IPS-20b (cell line): ENCODE results near the gene BLOC1S4.

Experiments
- H3K27ac ChIP-seq: one replicate; pipeline ENCODE4 v1.5.1; 2013; ENCODE audit warnings: low read length
- H3K27me3 ChIP-seq: 2 replicates; pipeline ENCODE4 v1.6.1; 2013; ENCODE audit warnings: mild to moderate bottlenecking, low read length, inconsistent platforms; ENCODE audit not compliant: insufficient read depth
- H3K36me3 ChIP-seq: 2 replicates; pipeline ENCODE4 v1.6.1; 2013; ENCODE audit warnings: low read depth, mild to moderate bottlenecking, inconsistent platforms, low read length, moderate library complexity; ENCODE audit not compliant: insufficient read depth
- H3K4me1 ChIP-seq: 2 replicates; pipeline ENCODE4 v1.6.1; 2013; ENCODE audit warnings: mild to moderate bottlenecking, control low read depth, inconsistent platforms, low read length, moderate library complexity; ENCODE audit not compliant: insufficient read depth
- H3K4me3 ChIP-seq: 2 replicates; pipeline ENCODE4 v1.5.1; 2013; ENCODE audit warnings: mild to moderate bottlenecking, low read length, inconsistent platforms
- H3K9ac ChIP-seq: 2 replicates; pipeline ENCODE4 v1.6.1; 2013; ENCODE audit warnings: low read depth, mild to moderate bottlenecking, inconsistent platforms, low read length, moderate library complexity
- H3K9me3 ChIP-seq: 2 replicates; pipeline ENCODE4 v1.6.1; 2013; ENCODE audit warnings: mild to moderate bottlenecking, low read depth, low read length, inconsistent platforms; ENCODE audit not compliant: insufficient read depth

The BLOC1S4 gene

GRCh38 chr4:6694177-6694901 lies 21.6 kb upstream of the BLOC1S4 start:
- Histone ChIP-seq H3K36me3 (no peaks in the 10 kb centered on the region), H3K9ac (no peak overlapping the region), H3K9me3 (no peaks in the 10 kb centered on the region), H3K4me3 (no peak overlapping the region), H3K27ac (no peak overlapping the region), H3K27me3 (no peaks in the 10 kb centered on the region), H3K4me1 (peaks cover 5% of the 10 kb centered on the region; the same call in 1 of the 2 replicates)

- no peaks in the 10 kb centered on the region for H3K4me1 ChIP-seq
- no peak overlapping the region for H3K4me3 ChIP-seq
- H3K9me3 ChIP-seq, result no peaks in the 10 kb centered on the region
- H3K27me3 ChIP-seq, result no peaks in the 10 kb centered on the region
- no peak overlapping the region for H3K27ac ChIP-seq
- H3K9ac ChIP-seq, result no peak overlapping the region
- peaks cover 4% of the 10 kb centered on the region; the same call in 1 of the 2 replicates for H3K36me3 ChIP-seq
These were observed 20.0 kb upstream of the BLOC1S4 start for GRCh38 chr4:6695660-6696610.

DNA sequence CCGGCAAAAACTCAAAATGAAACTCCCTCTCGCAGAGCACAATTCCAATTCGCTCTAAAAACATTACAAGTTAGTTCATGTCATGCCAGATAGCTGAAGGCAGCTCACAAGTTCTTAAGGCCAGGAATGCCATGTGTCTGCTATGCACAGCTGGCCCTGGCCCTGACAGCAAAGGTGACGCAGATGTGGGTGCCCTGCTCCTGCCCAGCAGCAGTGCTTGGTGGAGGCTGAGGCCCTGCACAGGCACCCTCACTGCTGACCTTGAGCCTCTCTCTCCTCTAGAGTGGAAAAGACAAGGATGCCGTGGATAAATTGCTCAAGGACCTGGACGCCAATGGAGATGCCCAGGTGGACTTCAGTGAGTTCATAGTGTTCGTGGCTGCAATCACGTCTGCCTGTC lies 19.4 kb upstream of the BLOC1S4 start:
- no peak overlapping the region for H3K9ac ChIP-seq
- no peaks in the 10 kb centered on the region for H3K27me3 ChIP-seq
- H3K4me1 ChIP-seq, result no peaks in the 10 kb centered on the region
- no peak overlapping the region for H3K27ac ChIP-seq
- H3K4me3 ChIP-seq, result no peak overlapping the region
- no peaks in the 10 kb centered on the region for H3K9me3 ChIP-seq
- peaks cover 4% of the 10 kb centered on the region; the same call in 1 of the 2 replicates for H3K36me3 ChIP-seq

GRCh38 chr4:6697131-6697530 lies 18.8 kb upstream of the BLOC1S4 start:
- no peaks in the 10 kb centered on the region for H3K4me1 ChIP-seq
- H3K4me3 ChIP-seq, result no peak overlapping the region
- H3K9me3 ChIP-seq, result no peaks in the 10 kb centered on the region
- no peak overlapping the region for H3K9ac ChIP-seq
- H3K27ac ChIP-seq, result no peak overlapping the region
- H3K36me3 ChIP-seq, result peaks cover 4% of the 10 kb centered on the region; the same call in 1 of the 2 replicates
- no peaks in the 10 kb centered on the region for H3K27me3 ChIP-seq

- Histone ChIP-seq H3K4me3 (no peak overlapping the region), H3K9me3 (no peaks in the 10 kb centered on the region), H3K27ac (no peak overlapping the region), H3K9ac (no peak overlapping the region), H3K27me3 (no peaks in the 10 kb centered on the region), H3K4me1 (no peaks in the 10 kb centered on the region), H3K36me3 (peaks cover 8% of the 10 kb centered on the region)
These were observed 16.6 kb upstream of the BLOC1S4 start for GRCh38 chr4:6699388-6699787.

DNA sequence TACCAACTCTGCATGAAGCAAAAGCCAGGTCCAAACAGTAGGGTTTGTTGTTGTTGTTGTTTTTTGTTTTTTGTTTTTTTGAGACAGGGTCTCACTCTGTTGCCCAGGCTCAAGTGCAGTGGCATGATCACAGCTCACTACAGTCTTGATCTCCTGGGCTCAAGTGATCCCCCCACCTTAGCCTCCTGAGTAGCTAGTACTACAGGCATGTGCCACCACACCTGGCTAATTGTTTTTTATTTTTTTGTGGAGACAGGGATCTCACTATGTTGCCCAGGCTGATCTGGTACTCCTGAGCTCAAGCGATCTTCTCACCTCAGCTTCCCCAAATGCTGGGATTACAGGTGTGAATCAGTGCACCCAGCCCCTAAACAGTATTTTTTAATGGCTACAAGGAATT lies 16.1 kb upstream of the BLOC1S4 start:
- Histone ChIP-seq H3K36me3 (peaks cover 8% of the 10 kb centered on the region), H3K4me3 (no peak overlapping the region), H3K27ac (no peak overlapping the region), H3K9me3 (no peaks in the 10 kb centered on the region), H3K27me3 (no peaks in the 10 kb centered on the region), H3K4me1 (no peaks in the 10 kb centered on the region), H3K9ac (no peak overlapping the region)

DNA sequence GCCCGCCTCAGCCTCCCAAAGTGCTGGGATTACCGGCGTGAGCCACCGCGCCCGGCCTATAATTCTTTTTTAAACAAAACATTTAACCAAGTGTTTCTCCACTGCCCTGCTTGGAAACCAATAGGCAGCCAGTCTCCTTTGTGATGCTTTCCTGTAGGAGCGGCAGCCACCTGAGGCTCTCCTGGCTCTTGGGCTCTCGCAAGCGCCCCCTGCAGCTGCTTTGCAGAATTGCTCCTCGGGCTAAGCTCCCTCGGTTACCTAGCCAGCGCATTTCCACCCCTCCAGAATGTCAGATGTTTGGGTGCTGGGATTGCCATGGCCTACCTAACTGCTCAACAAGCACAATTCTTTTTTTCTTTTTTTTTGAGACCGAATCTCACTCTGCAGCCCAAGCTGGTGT lies 14.6 kb upstream of the BLOC1S4 start:
- Histone ChIP-seq H3K4me3 (no peak overlapping the region), H3K27ac (no peak overlapping the region), H3K27me3 (no peaks in the 10 kb centered on the region), H3K9ac (no peak overlapping the region), H3K36me3 (peaks cover 10% of the 10 kb centered on the region), H3K9me3 (no peaks in the 10 kb centered on the region), H3K4me1 (no peaks in the 10 kb centered on the region)

- Histone ChIP-seq H3K4me3 (no peak overlapping the region), H3K27me3 (no peaks in the 10 kb centered on the region), H3K9me3 (no peaks in the 10 kb centered on the region), H3K36me3 (peaks cover 21% of the 10 kb centered on the region), H3K4me1 (peaks cover 2% of the 10 kb centered on the region), H3K27ac (no peak overlapping the region), H3K9ac (no peak overlapping the region)
These were observed 13.2 kb upstream of the BLOC1S4 start for GRCh38 chr4:6702761-6703160.

DNA sequence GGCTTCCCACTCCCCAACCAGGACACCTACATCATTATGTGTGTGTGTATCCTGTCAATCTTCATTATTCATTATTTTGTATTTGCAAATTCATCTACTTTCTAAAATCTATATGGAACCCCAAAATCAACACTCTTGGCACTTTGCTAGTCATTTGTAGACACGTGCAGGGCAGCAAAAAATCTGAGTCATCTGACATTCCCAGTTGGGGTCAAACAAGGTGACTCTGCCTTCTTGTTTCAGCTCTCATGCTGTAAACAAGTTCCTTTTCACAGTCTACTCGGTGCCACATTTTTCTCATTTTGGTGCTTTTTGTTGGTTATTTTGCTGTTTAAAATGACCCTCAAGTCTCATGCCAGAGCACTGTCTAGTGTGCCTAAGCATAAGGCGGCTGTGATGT lies 12.2 kb upstream of the BLOC1S4 start:
- Histone ChIP-seq H3K4me3 (no peak overlapping the region), H3K27me3 (no peaks in the 10 kb centered on the region), H3K27ac (no peak overlapping the region), H3K9me3 (no peaks in the 10 kb centered on the region), H3K4me1 (peaks cover 9% of the 10 kb centered on the region), H3K9ac (no peak overlapping the region), H3K36me3 (peaks cover 25% of the 10 kb centered on the region)

- peaks cover 3% of the 10 kb centered on the region; the same call in 1 of the 2 replicates for H3K27me3 ChIP-seq
- H3K4me3 ChIP-seq, result no peak overlapping the region
- H3K9me3 ChIP-seq, result no peaks in the 10 kb centered on the region
- peaks cover 23% of the 10 kb centered on the region for H3K36me3 ChIP-seq
- H3K27ac ChIP-seq, result no peak overlapping the region
- H3K9ac ChIP-seq, result no peak overlapping the region
- H3K4me1 ChIP-seq, result peaks cover 11% of the 10 kb centered on the region
These were observed 10.3 kb upstream of the BLOC1S4 start for GRCh38 chr4:6705646-6706045.

- peaks cover 9% of the 10 kb centered on the region; the same call in 1 of the 2 replicates for H3K27me3 ChIP-seq
- no peak overlapping the region for H3K4me3 ChIP-seq
- H3K36me3 ChIP-seq, result peaks cover 22% of the 10 kb centered on the region
- no peak overlapping the region for H3K27ac ChIP-seq
- no peaks in the 10 kb centered on the region for H3K9me3 ChIP-seq
- peaks cover 11% of the 10 kb centered on the region for H3K4me1 ChIP-seq
- no peak overlapping the region for H3K9ac ChIP-seq
These were observed 9.8 kb upstream of the BLOC1S4 start for GRCh38 chr4:6706173-6706572.
